Right lobe of liver (tissue), 6 donors: ENCODE results near the gene ARHGEF33. TPM values are rescaled to one million over a fixed set of nuclear protein-coding genes. Genes with fewer than 3 reads are reported as not detected.

Experiments
- ATAC-seq, 4 donors: fragments of 200-7000 bp; cut with Tn5 transposase; one replicate each; pipeline ENCODE4 v1.9.1; 2020; ENCODE audit warnings: mild to moderate bottlenecking in 4 of 4, moderate library complexity in 4 of 4
- DNase-seq, 3 donors: peaks; one replicate each; pipeline ENCODE4 v3.0.0-alpha.2; 2020
- H3K27ac ChIP-seq, 3 donors: fragments of 200-600 bp; one replicate each; pipeline ENCODE4 v1.8.0; 2022
- H3K27me3 ChIP-seq, 2 donors: fragments of 200-600 bp; one replicate each; pipeline ENCODE4 v1.8.0; 2022
- H3K36me3 ChIP-seq, 4 donors: fragments of 200-600 bp; sonication (generic) in 1 of 4; one replicate each; pipeline versions ENCODE4 v1.5.1 to v1.8.0; 2017 to 2022; ENCODE audit warnings: control low read depth in 1 of 4
- H3K4me1 ChIP-seq, 4 donors: fragments of 200-600 bp; sonication (generic) in 1 of 4; one replicate each; pipeline versions ENCODE4 v1.5.1 to v1.8.0; 2017 to 2022; ENCODE audit warnings: control low read depth in 1 of 4
- H3K4me3 ChIP-seq, 3 donors: fragments of 200-600 bp; one replicate each; pipeline ENCODE4 v1.8.0; 2022
- H3K9me3 ChIP-seq, 4 donors: fragments of 200-600 bp; sonication (generic) in 1 of 4; one replicate each; pipeline versions ENCODE4 v1.5.1 to v1.8.0; 2017 to 2022; ENCODE audit warnings: control low read depth in 1 of 4
- CTCF ChIP-seq, 4 donors: fragments of 200-600 bp in 3 of 4; fragments of 450-650 bp in 1 of 4; IDR thresholded peaks; one replicate each; pipeline versions ENCODE4 v1.5.1 to v1.8.0; 2016 to 2022; ENCODE audit warnings: antibody characterized with exemption in 4 of 4, mild to moderate bottlenecking in 2 of 4
- POLR2A ChIP-seq: fragments of 450-650 bp; IDR thresholded peaks from one replicate; pipeline ENCODE4 v1.6.1; 2017; ENCODE audit warnings: antibody characterized with exemption, mild to moderate bottlenecking
- WGBS: methylation state at CpG from one replicate; pipeline ENCODE4 v1.1.6; 2018; ENCODE audit warnings: low coverage, low lambda C conversion rate; ENCODE audit not compliant: insufficient coverage; ENCODE audit errors: missing lambda C conversion rate; 5-methylcytosine and 5-hydroxymethylcytosine counted together
- intact Hi-C, 2 donors: fragments of 100-400 bp; cut with DNase I; formaldehyde crosslinking; loops; one replicate each; pipeline versions ENCODE4 v1.11.2 to v1.14.1; 2022
- total RNA-seq, 6 experiments: library from RNA; depleted of rRNA in 2 of 6; stranded (reverse); fragments of >200 nt in 2 of 6; fragmentation: NEBNext Ultra II Directional in 3 of 6; extraction: Animal tissue kit (Norgen Biotek cat#: 25700) in 3 of 6; gene quantifications; one replicate each; pipeline versions ENCODE4 v1.1.0 to v1.2.4, GENCODE V29; 2016 to 2023
- donor health status: DM: no; HTN: yes; CAD: no.
- donor health status: DM: no; HTN: no; CAD: no.
- donor health status: DM: no; HTN: no; CAD: no.
- donor health status: DM: no; HTN: yes; CAD: no.
- donor health status: DM: no; HTN: yes; CAD: no.

ARHGEF33 gene
- total RNA-seq, 6 experiments from 2014 or later: 0.11 to 0.56 (median 0.29) TPM; not detected in 2

GRCh38 chr2:38875227-38875575 lies 14.5 kb upstream of the ARHGEF33 start:
- Histone ChIP-seq H3K27me3 (no peaks in the 10 kb centered on the region), H3K27ac (peak overlapping the region in 2 of 3 donors; percentile 28 to 56), H3K9me3 (no peaks in the 10 kb centered on the region), H3K4me1 (peaks cover 0 to 3% (median 0%) of the 10 kb centered on the region in 4 donors), H3K4me3 (peak overlapping the region; percentile 61 to 83 (median 75)), H3K36me3 (no peaks in the 10 kb centered on the region)
- intact Hi-C loops: no loop called here
- DNase-seq (no peak), ATAC-seq (peak in 1 of 4 donors; percentile 7)
- 0% methylated on average over 10 of the region's 10 CpGs for WGBS
- no peak for TF ChIP-seq CTCF (IDR thresholded peaks at IDR 0.05)
- TF ChIP-seq POLR2A: no peak

- ATAC-seq: peak; percentile 99 to 100 (median 99)
- peak within 1 kb of the TSS in 2 of 3 donors; percentile 28 to 56 for H3K27ac ChIP-seq
- peaks cover 0 to 4% (median 0%) of the 10 kb centered on the region in 4 donors for H3K36me3 ChIP-seq
- H3K4me1 ChIP-seq: peaks cover 0 to 3% (median 0%) of the 10 kb centered on the region in 4 donors
- TF ChIP-seq CTCF (IDR thresholded peaks at IDR 0.05): no peak
- TF ChIP-seq POLR2A: peak; percentile 19
- peak; percentile 93 to 97 (median 96) for DNase-seq
- peak within 1 kb of the TSS; percentile 61 to 83 (median 75) for H3K4me3 ChIP-seq
- H3K9me3 ChIP-seq: no peaks in the 10 kb centered on the region
- 2% methylated on average over 17 of the region's 52 CpGs for whole genome bisulfite sequencing
- H3K27me3 ChIP-seq: no peaks in the 10 kb centered on the region
- intact Hi-C loops: no loop called here
These were observed 13.9 kb upstream of the ARHGEF33 start, which contains the start of the genes DHX57 and MORN2 for GRCh38 chr2:38875576-38876367. TSS of gene DHX57 (minus strand) at chr2:38875934. CDS start at chr2:38868405, 7,529 bp downstream. TSS of gene MORN2 (plus strand) at chr2:38875976.

GRCh38 chr2:38876407-38876806 lies 13.3 kb upstream of the ARHGEF33 start:
- intact Hi-C loops: no loop called here
- TF ChIP-seq CTCF (IDR thresholded peaks at IDR 0.05) (no peak), POLR2A (no peak)
- H3K36me3 ChIP-seq: peaks cover 0 to 4% (median 0%) of the 10 kb centered on the region in 4 donors
- no peak overlapping the region for H3K27ac ChIP-seq
- H3K9me3 ChIP-seq: no peaks in the 10 kb centered on the region
- ATAC-seq (no peak), DNase-seq (no peak)
- H3K27me3 ChIP-seq: no peaks in the 10 kb centered on the region
- peaks cover 0 to 3% (median 0%) of the 10 kb centered on the region in 4 donors for H3K4me1 ChIP-seq
- H3K4me3 ChIP-seq: peak overlapping the region; percentile 61 to 83 (median 75)
- 30% methylated on average over 10 of the region's 10 CpGs for WGBS

GRCh38 chr2:38886063-38886462 lies 3.6 kb upstream of the ARHGEF33 start:
- H3K27me3 ChIP-seq: no peaks in the 10 kb centered on the region
- H3K4me1 ChIP-seq: no peaks in the 10 kb centered on the region
- intact Hi-C loops: no loop called here
- no peaks in the 10 kb centered on the region for H3K36me3 ChIP-seq
- no peak overlapping the region for H3K4me3 ChIP-seq
- no peaks in the 10 kb centered on the region for H3K9me3 ChIP-seq
- no peak for ATAC-seq
- TF ChIP-seq POLR2A (no peak), CTCF (IDR thresholded peaks at IDR 0.05) (no peak)
- DNase-seq: no peak
- H3K27ac ChIP-seq: no peak overlapping the region
